Measurements from ENCODE around the gene WBP2.

WBP2 gene

GRCh38 chr17:75826561-75827307, 28.4 kb downstream of the WBP2 start:
- no peak for DNase-seq

- DNase-seq, result no peak
Observed at GRCh38 chr17:75825748-75826370, 29.3 kb downstream of the WBP2 start.

GRCh38 chr17:75825149-75825552, 30.0 kb downstream of the WBP2 start:
- no peak for DNase-seq

- DNase-seq, result no peak
Observed at GRCh38 chr17:75824666-75825065, 30.5 kb downstream of the WBP2 start.

GRCh38 chr17:75824050-75824552, 31.0 kb downstream of the WBP2 start:
- DNase-seq, result no peak

GRCh38 chr17:75823257-75824041, 31.7 kb downstream of the WBP2 start:
- no peak for DNase-seq

GRCh38 chr17:75822800-75823166, 32.4 kb downstream of the WBP2 start:
- no peak for DNase-seq

GRCh38 chr17:75822119-75822799, 32.9 kb downstream of the WBP2 start:
- no peak for DNase-seq

GRCh38 chr17:75821552-75821951, 33.6 kb downstream of the WBP2 start:
- no peak for DNase-seq

- DNase-seq, result no peak
Observed at GRCh38 chr17:75820094-75821080, 34.7 kb downstream of the WBP2 start.

- DNase-seq, result no peak
Observed at GRCh38 chr17:75819678-75820077, 35.5 kb downstream of the WBP2 start.

- no peak for DNase-seq
Observed at GRCh38 chr17:75819116-75819515, 36.0 kb downstream of the WBP2 start.

GRCh38 chr17:75818326-75818885, 36.7 kb downstream of the WBP2 start:
- DNase-seq, result no peak

GRCh38 chr17:75817571-75817970, 37.6 kb downstream of the WBP2 start:
- DNase-seq, result no peak

- DNase-seq, result no peak
Observed at GRCh38 chr17:75816693-75817092, 38.4 kb downstream of the WBP2 start.

- no peak for DNase-seq
Observed at GRCh38 chr17:75815399-75815798, 39.7 kb downstream of the WBP2 start.

- no peak for DNase-seq
Observed at GRCh38 chr17:75814900-75815373, 40.2 kb downstream of the WBP2 start.

GRCh38 chr17:75814021-75814395, 41.1 kb downstream of the WBP2 start:
- DNase-seq, result no peak

GRCh38 chr17:75813081-75814020, 41.8 kb downstream of the WBP2 start:
- no peak for DNase-seq
